H1 (cell line): ENCODE results near the gene PRMT5. TPM values are rescaled to one million over a fixed set of nuclear protein-coding genes. Genes with fewer than 3 reads are reported as not detected.
A peak's percentile ranks its signal among the peaks of the same experiment; 100 is the strongest.

Source experiments
- CTCF ChIA-PET: fragments of 300-600 bp; sonication (Branson Sonifier 250); formaldehyde crosslinking; loops from one replicate; lab custom pipeline; 2021; ENCODE audit not compliant: partially characterized antibody; lab: Charles Lee
- POLR2A ChIA-PET: fragments of 300-600 bp; sonication (Branson Sonifier 250); formaldehyde crosslinking; loops from one replicate; lab custom pipeline; 2021; ENCODE audit warnings: inconsistent platforms; ENCODE audit not compliant: partially characterized antibody; lab: Charles Lee
- DNase-seq, 2 experiments: peaks; one replicate each; pipeline versions ENCODE4 v3.0.0 to v3.0.0-alpha.2; 2010 to 2022; ENCODE audit warnings: low spot score in 2 of 2, low read depth in 1 of 2, mixed read lengths in 1 of 2
- FAIRE-seq: peaks from 2 replicates; lab custom pipeline; 2011; peaks lifted over from hg19 to GRCh38; lab: Jason Lieb, UNC
- H2AFZ ChIP-seq: 2 replicates; pipeline ENCODE4 v1.8.1; 2012; ENCODE audit warnings: low read length, inconsistent platforms
- H2AK5ac ChIP-seq: 2 replicates; pipeline ENCODE4 v1.6.1; 2013; ENCODE audit warnings: low read depth, low read length
- H2BK120ac ChIP-seq: replicated peaks from 2 replicates; pipeline ENCODE3; 2013; ENCODE audit warnings: low read depth, low read length, inconsistent platforms
- H2BK12ac ChIP-seq: 2 replicates; pipeline ENCODE4 v1.6.1; 2013; ENCODE audit warnings: low read depth, low read length
- H2BK15ac ChIP-seq: 2 replicates; pipeline ENCODE4 v1.6.1; 2013; ENCODE audit warnings: low read length
- H2BK20ac ChIP-seq: 2 replicates; pipeline ENCODE4 v1.6.1; 2013; ENCODE audit warnings: low read length
- H2BK5ac ChIP-seq: 2 replicates; pipeline ENCODE4 v1.6.1; 2013; ENCODE audit warnings: low read depth, low read length
- H3K14ac ChIP-seq: 2 replicates; pipeline ENCODE4 v1.6.1; 2013; ENCODE audit warnings: inconsistent platforms; ENCODE audit not compliant: insufficient read length
- H3K18ac ChIP-seq: 2 replicates; pipeline ENCODE4 v1.6.1; 2013; ENCODE audit warnings: low read length; ENCODE audit errors: extremely low read depth
- H3K23ac ChIP-seq: 2 replicates; pipeline ENCODE4 v1.6.1; 2013; ENCODE audit warnings: inconsistent platforms; ENCODE audit not compliant: insufficient read length
- H3K23me2 ChIP-seq: 2 replicates; pipeline ENCODE4 v1.6.1; 2013; ENCODE audit warnings: low read depth, low read length
- H3K27ac ChIP-seq: 2 replicates; pipeline ENCODE4 v1.6.1; 2011; ENCODE audit warnings: low read depth, low read length, inconsistent platforms
- H3K27me3 ChIP-seq, 4 experiments: replicated peaks in 1 of 4; 1 replicate in 1 of 4; 2 replicates in 3 of 4; pipeline versions ENCODE4 v1.6.1 to v1.8.1; 2011 to 2013; ENCODE audit warnings: low read length in 3 of 4, mild to moderate bottlenecking in 3 of 4, inconsistent platforms in 2 of 4, mixed read lengths in 2 of 4, moderate library complexity in 1 of 4; ENCODE audit not compliant: control insufficient read depth in 3 of 4, insufficient read depth in 3 of 4; ENCODE audit errors: extremely low read depth in 1 of 4
- H3K36me3 ChIP-seq, 4 experiments: 2 replicates each; pipeline versions ENCODE4 v1.6.1 to v1.8.1; 2011 to 2013; ENCODE audit warnings: mild to moderate bottlenecking in 4 of 4, low read length in 3 of 4, moderate library complexity in 2 of 4, control low read depth in 1 of 4, inconsistent platforms in 1 of 4; ENCODE audit not compliant: insufficient read depth in 4 of 4, control insufficient read depth in 2 of 4
- H3K4ac ChIP-seq: replicated peaks from 2 replicates; pipeline ENCODE3; 2013; ENCODE audit warnings: low read length, low read depth, mixed read lengths, inconsistent platforms; ENCODE audit not compliant: insufficient read length
- H3K4me1 ChIP-seq, 4 experiments: replicated peaks in 1 of 4; 1 replicate in 1 of 4; 2 replicates in 3 of 4; pipeline versions ENCODE4 v1.6.1 to v1.8.1; 2011 to 2013; ENCODE audit warnings: low read length in 3 of 4, inconsistent platforms in 2 of 4, mixed read lengths in 1 of 4; ENCODE audit not compliant: insufficient read depth in 4 of 4, control insufficient read depth in 3 of 4
- H3K4me2 ChIP-seq, 2 experiments: 2 replicates each; pipeline versions ENCODE4 v1.6.1 to v1.8.1; 2011 to 2013; ENCODE audit warnings: low read depth in 2 of 2, low read length in 2 of 2, control low read depth in 1 of 2, inconsistent platforms in 1 of 2, mild to moderate bottlenecking in 1 of 2; ENCODE audit not compliant: insufficient read depth in 1 of 2
- H3K4me3 ChIP-seq, 4 experiments: fragments of 200-600, 300-600 bp in 1 of 4; sonication (generic), shearing (Covaris generic), sonication (Bioruptor Twin) in 1 of 4; 2 replicates each; pipeline versions ENCODE4 v1.5.1 to v1.8.1; 2011 to 2016; ENCODE audit warnings: low read length in 4 of 4, low read depth in 3 of 4, control low read depth in 2 of 4, inconsistent platforms in 2 of 4, mild to moderate bottlenecking in 2 of 4, mixed read lengths in 1 of 4, moderate library complexity in 1 of 4; ENCODE audit not compliant: insufficient read depth in 2 of 4; ENCODE audit errors: extremely low read depth in 1 of 4
- H3K56ac ChIP-seq: replicated peaks from 2 replicates; pipeline ENCODE3; 2013; ENCODE audit warnings: low read depth, mild to moderate bottlenecking, mixed read lengths, low read length, inconsistent platforms; ENCODE audit not compliant: insufficient read length
- H3K79me1 ChIP-seq: 2 replicates; pipeline ENCODE4 v1.6.1; 2013; ENCODE audit warnings: low read depth, low read length, control low read depth
- H3K79me2 ChIP-seq, 2 experiments: 2 replicates each; pipeline versions ENCODE4 v1.6.1 to v1.8.1; 2012 to 2013; ENCODE audit warnings: low read length in 2 of 2, mild to moderate bottlenecking in 2 of 2, inconsistent platforms in 1 of 2; ENCODE audit not compliant: insufficient read depth in 2 of 2, control insufficient read depth in 1 of 2
- H3K9ac ChIP-seq, 4 experiments: replicated peaks in 1 of 4; 1 replicate in 1 of 4; 2 replicates in 3 of 4; pipeline versions ENCODE4 v1.6.1 to v1.8.1; 2011 to 2013; ENCODE audit warnings: low read depth in 3 of 4, low read length in 3 of 4, control low read depth in 2 of 4, mild to moderate bottlenecking in 2 of 4, moderate library complexity in 2 of 4, inconsistent platforms in 1 of 4; ENCODE audit errors: extremely low read depth in 1 of 4
- H3K9me3 ChIP-seq, 2 experiments: 2 replicates each; pipeline versions ENCODE4 v1.6.1 to v1.8.1; 2012 to 2013; ENCODE audit warnings: mild to moderate bottlenecking in 2 of 2, moderate library complexity in 2 of 2, control low read depth in 1 of 2, inconsistent platforms in 1 of 2, low read depth in 1 of 2, low read length in 1 of 2, mixed read lengths in 1 of 2; ENCODE audit not compliant: insufficient read depth in 2 of 2
- H4K20me1 ChIP-seq, 2 experiments: replicated peaks in 1 of 2; 2 replicates each; pipeline versions ENCODE3 to v1.8.1; 2011 to 2013; ENCODE audit warnings: inconsistent platforms in 2 of 2, low read length in 2 of 2, mild to moderate bottlenecking in 1 of 2; ENCODE audit not compliant: insufficient read depth in 2 of 2, control insufficient read depth in 1 of 2
- H4K5ac ChIP-seq: 2 replicates; pipeline ENCODE4 v1.6.1; 2013; ENCODE audit warnings: low read length, low read depth, mixed read lengths, inconsistent platforms; ENCODE audit not compliant: insufficient read length
- H4K8ac ChIP-seq: 2 replicates; pipeline ENCODE4 v1.8.0; 2013; ENCODE audit warnings: mild to moderate bottlenecking, moderate library complexity, low read length, inconsistent platforms; ENCODE audit not compliant: insufficient read depth; ENCODE audit errors: extremely low read depth
- H4K91ac ChIP-seq: replicated peaks from 2 replicates; pipeline ENCODE3; 2013; ENCODE audit warnings: low read length, mixed read lengths, inconsistent platforms; ENCODE audit not compliant: insufficient read length
- CHD1 ChIP-seq: IDR thresholded peaks from 2 replicates; pipeline ENCODE4 v1.6.1; 2012; ENCODE audit warnings: low read depth, low read length, improper control_type of control experiment
- CTBP2 ChIP-seq: IDR thresholded peaks from 2 replicates; pipeline ENCODE4 v1.7.0; 2011; ENCODE audit warnings: borderline replicate concordance, mild to moderate bottlenecking, moderate library complexity, mixed read lengths, low read length; ENCODE audit not compliant: insufficient read depth, insufficient read length
- E2F6 ChIP-seq: IDR thresholded peaks from 2 replicates; pipeline ENCODE4 v1.6.1; 2012; ENCODE audit warnings: inconsistent platforms
- GTF2F1 ChIP-seq: IDR thresholded peaks from 2 replicates; pipeline ENCODE4 v1.6.1; 2012; ENCODE audit warnings: low read depth, low read length, improper control_type of control experiment, borderline replicate concordance
- JUN ChIP-seq: IDR thresholded peaks from 2 replicates; pipeline ENCODE4 v1.6.1; 2011; ENCODE audit warnings: low read depth, mild to moderate bottlenecking, improper control_type of control experiment, low read length
- RFX5 ChIP-seq: IDR thresholded peaks from 2 replicates; pipeline ENCODE4 v1.6.1; 2011; ENCODE audit warnings: low read depth, low read length, improper control_type of control experiment, borderline replicate concordance
- RXRA ChIP-seq: IDR thresholded peaks from 2 replicates; pipeline ENCODE4 v1.6.1; 2011; ENCODE audit warnings: low read depth, mild to moderate bottlenecking, low read length, moderate library complexity; ENCODE audit not compliant: insufficient read depth
- SIRT6 ChIP-seq: IDR thresholded peaks from one replicate; pipeline ENCODE4 v1.7.1; 2012; ENCODE audit warnings: low read length, inconsistent platforms
- TAF1 ChIP-seq: IDR thresholded peaks from 2 replicates; pipeline ENCODE4 v1.6.1; 2011; ENCODE audit warnings: mild to moderate bottlenecking, low read depth, low read length
- TEAD4 ChIP-seq: IDR thresholded peaks from 2 replicates; pipeline ENCODE4 v1.6.1; 2012; ENCODE audit warnings: low read depth, low read length, inconsistent platforms, mixed read lengths
- WGBS, 2 experiments: shearing (Covaris generic) in 1 of 2; methylation state at CpG; one replicate each; pipeline versions ENCODE4 v1.1.6 to v1.1.7; 2013 to 2015; ENCODE audit warnings: low lambda C conversion rate in 2 of 2, mixed read lengths in 2 of 2, inconsistent platforms in 1 of 2, low coverage in 1 of 2, missing lambda C conversion rate in 1 of 2; ENCODE audit not compliant: insufficient replicate concordance in 2 of 2, insufficient coverage in 1 of 2, insufficient read length in 1 of 2; ENCODE audit errors: extremely low coverage in 1 of 2, missing lambda C conversion rate in 1 of 2; 5-methylcytosine and 5-hydroxymethylcytosine counted together
- polyA plus RNA-seq, 7 experiments: library from polyadenylated mRNA; depleted of rRNA in 3 of 7; stranded (reverse) in 5 of 7; unstranded in 2 of 7; fragments of >200 nt in 5 of 7; fragments of 200-250 nt in 2 of 7; gene quantifications; 1 replicate in 5 of 7; 2 replicates in 1 of 7; 4 replicates in 1 of 7; pipeline versions ENCODE4 v1.2.1 to v1.2.3, GENCODE V29; 2011 to 2013; ENCODE audit warnings: missing spikeins in 2 of 7, mixed read lengths in 2 of 7
- total RNA-seq: library from RNA; stranded (reverse); fragmentation: NEBNext Ultra II Directional; extraction: Animal tissue kit (Norgen Biotek cat#: 25700); gene quantifications from 2 replicates; pipeline ENCODE4 v1.2.1, GENCODE V29; 2021

Gene PRMT5
- total and polyA plus RNA-seq, 2 of the 8 experiments (the other 6 are each of a cell fraction or from before 2014, with no cell fraction given), result 171 to 402 TPM

- Histone ChIP-seq H3K27ac (no peak overlapping the region), H2BK12ac (peak overlapping the region; percentile 2; the same call in 1 of the 2 replicates), H4K8ac (no peak overlapping the region), H3K23me2 (peaks cover 11% of the 10 kb centered on the region), H3K18ac (no peak overlapping the region), H3K27me3 (peaks cover 0 to 17% (median 11%) of the 10 kb centered on the region in 4 experiments; a peak in 6 of 7 replicates), H4K20me1 (no peaks in the 10 kb centered on the region), H3K9ac (no peak overlapping the region), H2BK15ac (0 out of 2 replicates have a peak overlapping the region, but pooled peaks have one; percentile 37), H3K4me1 (peaks cover 6 to 13% (median 9%) of the 10 kb centered on the region in 4 experiments), H4K91ac (no peak overlapping the region), H2BK120ac (no peak overlapping the region), H3K23ac (no peak overlapping the region), H3K4ac (no peak overlapping the region), H3K36me3 (no peaks in the 10 kb centered on the region), H3K4me2 (peak overlapping the region; percentile 86), H3K79me1 (peaks cover 3% of the 10 kb centered on the region; the same call in 1 of the 2 replicates), H2BK20ac (no peak overlapping the region), H2BK5ac (no peak overlapping the region), H3K56ac (no peak overlapping the region), H3K4me3 (peak overlapping the region in 2 of 4 experiments; percentile 57 to 83; a peak in 2 of 8 replicates), H3K14ac (no peak overlapping the region), H2AK5ac (0 out of 2 replicates have a peak overlapping the region, but pooled peaks have one; percentile 7), H3K9me3 (no peaks in the 10 kb centered on the region), H3K79me2 (no peaks in the 10 kb centered on the region), H2AFZ (no peak overlapping the region), H4K5ac (no peak overlapping the region)
- POLR2A ChIA-PET, result interaction anchor here (0.8 to 1.2 kb wide), 4 partner anchors 9 to 65 kb away, joined by 3 to 5 read pairs (median 4); partner anchors contain the start of gene MRPL52
- CTCF ChIA-PET, result interaction anchor here (0.8 to 14.9 kb wide), 8 partner anchors 9 to 74 kb away, joined by 3 to 158 read pairs (median 3); partner anchors contain the start of gene LRP10
- DNase-seq, result no peak
- no peak for FAIRE-seq
- TF ChIP-seq TAF1, result no peak
- no peak for TF ChIP-seq CHD1
- TF ChIP-seq CTBP2, result no peak
- no peak for TF ChIP-seq SIRT6
- no peak for TF ChIP-seq RXRA
- TF ChIP-seq RFX5, result no peak
- TF ChIP-seq TEAD4, result no peak
- no peak for TF ChIP-seq JUN
- no peak for TF ChIP-seq E2F6
- no peak for TF ChIP-seq GTF2F1
- WGBS, 2 experiments, result 86% methylated on average over 5 of the region's 5 CpGs; no CpG with 5 or more reads in 1 of the 2 experiments
Measured at GRCh38 chr14:22887990-22888378, 41.2 kb downstream of the PRMT5 start.
